Epithelial cell of esophagus (primary cell): ENCODE measurements around the gene CSF3.
A peak's percentile ranks its signal among the peaks of the same experiment; 100 is the strongest.

ENCODE experiments used
- DNase-seq: peaks from one replicate; pipeline ENCODE4 v3.0.0; 2010; ENCODE audit warnings: low read depth
- H3K4me3 ChIP-seq: 2 replicates; pipeline ENCODE4 v1.5.1; 2011; ENCODE audit warnings: mild to moderate bottlenecking, low read length, control low read depth
- TF ChIP-seq, protein P1 (sequence below): IDR thresholded peaks from 2 replicates; pipeline ENCODE4 v1.5.1; 2011; ENCODE audit warnings: low read depth, mild to moderate bottlenecking, low read length, control low read depth, inconsistent platforms; ENCODE audit not compliant: insufficient read depth; ENCODE audit errors: missing control alignments

The CSF3 gene

DNA sequence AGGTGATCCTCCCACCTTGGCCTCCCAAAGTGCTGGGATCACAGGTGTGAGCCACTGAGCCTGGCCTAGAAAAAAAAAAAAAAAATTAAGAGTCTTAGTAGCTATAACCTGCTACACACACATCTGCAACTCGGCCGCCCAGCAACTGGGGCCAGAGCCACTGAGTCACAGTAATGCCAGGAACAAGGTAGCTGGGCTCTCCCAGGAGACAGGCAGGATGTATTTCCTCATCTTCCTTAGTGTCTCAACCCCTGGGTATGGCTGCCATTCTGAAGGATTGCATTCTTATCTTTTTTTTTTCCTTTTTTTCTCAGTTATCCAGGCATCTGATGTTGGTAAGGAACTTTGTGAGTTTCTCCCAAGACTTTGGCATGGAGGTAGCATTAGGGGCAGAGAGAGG is 41.7 kb upstream of the CSF3 start:
- H3K4me3 ChIP-seq: no peak overlapping the region
- DNase-seq: peak; percentile 86
- TF ChIP-seq, protein P1, sequence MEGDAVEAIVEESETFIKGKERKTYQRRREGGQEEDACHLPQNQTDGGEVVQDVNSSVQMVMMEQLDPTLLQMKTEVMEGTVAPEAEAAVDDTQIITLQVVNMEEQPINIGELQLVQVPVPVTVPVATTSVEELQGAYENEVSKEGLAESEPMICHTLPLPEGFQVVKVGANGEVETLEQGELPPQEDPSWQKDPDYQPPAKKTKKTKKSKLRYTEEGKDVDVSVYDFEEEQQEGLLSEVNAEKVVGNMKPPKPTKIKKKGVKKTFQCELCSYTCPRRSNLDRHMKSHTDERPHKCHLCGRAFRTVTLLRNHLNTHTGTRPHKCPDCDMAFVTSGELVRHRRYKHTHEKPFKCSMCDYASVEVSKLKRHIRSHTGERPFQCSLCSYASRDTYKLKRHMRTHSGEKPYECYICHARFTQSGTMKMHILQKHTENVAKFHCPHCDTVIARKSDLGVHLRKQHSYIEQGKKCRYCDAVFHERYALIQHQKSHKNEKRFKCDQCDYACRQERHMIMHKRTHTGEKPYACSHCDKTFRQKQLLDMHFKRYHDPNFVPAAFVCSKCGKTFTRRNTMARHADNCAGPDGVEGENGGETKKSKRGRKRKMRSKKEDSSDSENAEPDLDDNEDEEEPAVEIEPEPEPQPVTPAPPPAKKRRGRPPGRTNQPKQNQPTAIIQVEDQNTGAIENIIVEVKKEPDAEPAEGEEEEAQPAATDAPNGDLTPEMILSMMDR: no peak

DNA sequence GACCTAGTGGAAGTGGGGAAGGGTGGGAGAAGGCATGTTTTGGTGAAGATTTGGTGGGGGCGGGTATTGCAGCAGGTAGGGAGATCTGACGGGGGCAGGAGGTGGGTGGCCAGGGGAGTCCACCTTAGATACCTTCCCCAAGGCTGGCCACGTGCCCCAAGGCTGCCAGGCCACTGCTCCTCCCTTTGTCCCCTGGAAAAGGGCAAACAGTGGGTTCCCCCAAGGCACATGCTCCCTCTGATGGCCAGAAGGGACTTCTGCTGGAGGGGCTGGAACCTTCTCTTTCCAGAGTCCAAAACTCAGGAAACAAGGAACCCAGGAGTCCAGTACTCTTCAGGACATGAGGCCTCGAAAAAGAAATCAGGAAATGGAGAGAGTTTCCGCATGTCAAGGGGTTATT is 40.8 kb upstream of the CSF3 start:
- H3K4me3 ChIP-seq: no peak overlapping the region
- no peak for DNase-seq
- TF ChIP-seq, protein P1: no peak

DNA sequence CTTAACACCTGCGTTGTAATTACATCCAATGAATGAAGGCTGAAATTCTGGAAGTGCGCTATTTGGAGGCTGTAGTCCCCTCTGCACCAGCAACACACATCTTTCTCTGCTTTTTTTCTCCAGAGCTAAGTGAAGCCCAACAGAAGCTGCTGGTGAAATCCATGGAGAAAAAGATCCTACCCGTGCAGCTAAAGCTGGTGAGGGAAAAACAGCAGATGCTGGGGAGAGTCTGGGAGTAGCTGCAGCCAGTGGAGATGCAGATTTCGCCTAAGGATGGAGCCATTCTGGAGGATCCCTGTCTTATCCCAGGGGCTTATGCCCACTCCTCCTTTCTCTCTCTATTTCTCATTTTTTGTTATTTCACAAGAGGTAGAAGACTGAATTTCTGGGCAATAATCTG is 39.4 kb upstream of the CSF3 start:
- H3K4me3 ChIP-seq: no peak overlapping the region
- TF ChIP-seq, protein P1: no peak
- DNase-seq: no peak

DNA sequence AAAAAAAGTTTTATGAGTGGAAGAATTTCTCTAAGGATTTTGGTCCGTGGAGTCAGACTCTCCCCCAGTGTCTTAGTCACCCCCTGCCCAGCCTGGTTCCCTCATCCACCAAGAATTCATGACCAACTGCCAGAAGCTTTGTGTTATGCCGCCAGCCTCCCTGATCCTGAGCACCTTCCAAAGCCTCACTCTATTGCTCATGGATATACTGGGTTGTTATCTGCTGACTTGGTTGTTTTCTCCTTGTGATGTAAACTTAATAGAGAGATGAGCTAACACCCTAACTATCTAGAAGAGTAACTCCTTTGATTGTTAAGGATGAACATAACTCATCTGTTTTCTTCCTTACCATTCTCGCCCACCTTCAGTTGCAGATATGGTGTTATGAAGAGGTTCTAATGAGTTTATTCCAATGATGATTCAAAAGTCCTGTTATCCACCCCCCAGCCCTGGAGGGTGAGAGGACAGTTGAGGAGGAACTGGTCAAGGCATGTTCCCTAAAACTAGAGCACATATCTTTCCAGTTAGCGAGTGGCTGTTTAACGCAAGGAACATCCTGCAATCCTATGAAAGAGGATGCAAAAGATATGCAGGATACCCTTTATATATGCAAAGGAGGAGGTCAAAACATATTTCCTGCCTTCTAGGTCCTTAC is 36.1 kb upstream of the CSF3 start:
- peak; percentile 98 for DNase-seq
- TF ChIP-seq, protein P1: no peak
- H3K4me3 ChIP-seq: no peak overlapping the region

DNA sequence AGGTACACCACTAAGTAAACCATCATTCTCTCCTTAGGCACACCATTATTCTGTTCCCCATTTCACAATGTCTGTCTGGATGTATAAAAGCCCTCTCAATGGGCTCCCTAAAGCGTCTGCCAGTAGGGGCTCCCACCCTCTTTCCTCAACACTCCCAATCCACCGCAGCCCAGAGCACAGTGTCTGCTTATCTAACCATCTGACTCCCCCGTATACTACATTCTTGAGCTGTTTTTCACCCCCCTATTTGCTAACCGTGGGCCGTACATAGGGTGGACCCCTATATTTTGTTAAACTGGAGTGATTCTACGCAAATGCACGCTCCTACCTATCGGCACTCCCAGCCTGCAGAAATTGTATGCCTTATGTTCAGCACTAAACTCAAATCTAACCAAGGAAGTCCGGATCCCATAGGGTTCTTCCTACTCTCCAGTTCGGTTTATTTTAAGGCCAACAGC is 35.3 kb upstream of the CSF3 start:
- peak overlapping the region; percentile 67 for H3K4me3 ChIP-seq
- peak; percentile 35 for DNase-seq
- TF ChIP-seq, protein P1: no peak

DNA sequence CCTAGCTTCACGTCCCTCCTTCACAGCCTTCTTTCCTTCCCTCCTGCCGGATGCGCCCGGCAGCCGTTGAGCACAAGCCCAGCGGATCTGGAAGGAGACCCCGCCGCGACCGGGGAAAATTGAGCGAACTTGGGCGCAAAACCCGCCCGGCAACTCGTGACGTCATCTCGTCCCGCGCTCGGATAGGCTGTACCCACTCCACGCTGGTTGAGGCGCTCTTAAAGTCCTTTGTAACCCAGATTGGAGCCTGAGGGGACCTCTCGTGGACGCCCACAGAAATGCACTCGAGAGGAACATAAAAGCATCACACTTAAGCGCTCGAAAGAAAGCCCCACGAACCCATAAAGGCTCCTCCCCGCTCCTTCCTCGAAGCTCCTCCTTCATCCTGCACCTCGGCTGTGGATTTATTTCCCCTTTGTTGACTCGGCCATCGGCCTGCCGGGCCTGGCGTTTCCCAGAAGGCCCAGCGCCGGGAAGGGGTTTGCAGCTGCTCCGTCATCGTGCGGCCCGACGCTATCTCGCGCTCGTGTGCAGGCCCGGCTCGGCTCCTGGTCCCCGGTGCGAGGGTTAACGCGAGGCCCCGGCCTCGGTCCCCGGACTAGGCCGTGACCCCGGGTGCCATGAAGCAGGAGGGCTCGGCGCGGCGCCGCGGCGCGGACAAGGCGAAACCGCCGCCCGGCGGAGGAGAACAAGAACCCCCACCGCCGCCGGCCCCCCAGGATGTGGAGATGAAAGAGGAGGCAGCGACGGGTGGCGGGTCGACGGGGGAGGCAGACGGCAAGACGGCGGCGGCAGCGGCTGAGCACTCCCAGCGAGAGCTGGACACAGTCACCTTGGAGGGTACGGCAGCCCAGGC is 34.7 kb upstream of the CSF3 start, which contains the start of gene PSMD3:
Gene PSMD3, plus strand, starts transcription at position 457 of the 856 bp plus-strand sequence. Its CDS starts 164 bp downstream, at position 621.
- TF ChIP-seq, protein P1: peak; percentile 80
- DNase-seq: peak; percentile 100
- peak within 1 kb of the TSS; percentile 67 for H3K4me3 ChIP-seq
